D721Med (cell line): ENCODE results near the gene RNF227.

Experiments used
- DNase-seq: peaks from one replicate; pipeline ENCODE4 v3.0.0; 2011; ENCODE audit warnings: low spot score; ENCODE audit not compliant: insufficient read length
- FAIRE-seq: peaks from 2 replicates; lab custom pipeline; 2011; peaks lifted over from hg19 to GRCh38; lab: Jason Lieb, UNC
- CTCF ChIP-seq: IDR thresholded peaks from 2 replicates; pipeline ENCODE4 v1.5.1; 2012; ENCODE audit warnings: mild to moderate bottlenecking, control low read depth; ENCODE audit not compliant: insufficient read depth; ENCODE audit errors: missing control alignments

Gene RNF227

GRCh38 chr17:7951143-7951792 is 35.2 kb upstream of the RNF227 start:
- TF ChIP-seq CTCF: no peak
- no peak for DNase-seq
- FAIRE-seq: no peak

GRCh38 chr17:7950578-7950977 is 34.5 kb upstream of the RNF227 start:
- FAIRE-seq (no peak), DNase-seq (no peak)
- no peak for TF ChIP-seq CTCF

- TF ChIP-seq CTCF: no peak
- FAIRE-seq (no peak), DNase-seq (no peak)
These were observed 31.6 kb upstream of the RNF227 start for GRCh38 chr17:7947651-7948050.

- TF ChIP-seq CTCF: no peak
- FAIRE-seq (no peak), DNase-seq (no peak)
These were observed 30.4 kb upstream of the RNF227 start for GRCh38 chr17:7946441-7946840.

GRCh38 chr17:7945651-7946050 is 29.6 kb upstream of the RNF227 start:
- no peak for TF ChIP-seq CTCF
- DNase-seq: no peak
- no peak for FAIRE-seq

GRCh38 chr17:7944326-7944725 is 28.2 kb upstream of the RNF227 start:
- TF ChIP-seq CTCF: no peak
- FAIRE-seq (no peak), DNase-seq (no peak)

- TF ChIP-seq CTCF: no peak
- DNase-seq: no peak
- no peak for FAIRE-seq
These were observed 27.2 kb upstream of the RNF227 start for GRCh38 chr17:7943291-7943690.
